Upper lobe of right lung (tissue), 1 donor: ENCODE results near the gene CFAP54. TPM values are rescaled to one million over a fixed set of nuclear protein-coding genes. Genes with fewer than 3 reads are reported as not detected.

Experiments used
- ATAC-seq: fragments of 200-7000 bp; cut with Tn5 transposase; one replicate; pipeline ENCODE4 v1.9.1; 2020; ENCODE audit warnings: mild to moderate bottlenecking, moderate library complexity
- DNase-seq: peaks from one replicate; pipeline ENCODE4 v3.0.0-alpha.2; 2020
- H3K27ac ChIP-seq: fragments of 200-600 bp; one replicate; pipeline ENCODE4 v1.8.0; 2022
- H3K27me3 ChIP-seq: fragments of 200-600 bp; one replicate; pipeline ENCODE4 v1.8.0; 2022; ENCODE audit warnings: mild to moderate bottlenecking
- H3K36me3 ChIP-seq: fragments of 200-600 bp; one replicate; pipeline ENCODE4 v1.8.0; 2022
- H3K4me1 ChIP-seq: fragments of 200-600 bp; one replicate; pipeline ENCODE4 v1.8.0; 2022
- H3K4me3 ChIP-seq: fragments of 200-600 bp; one replicate; pipeline ENCODE4 v1.8.0; 2022; ENCODE audit warnings: mild to moderate bottlenecking
- H3K9me3 ChIP-seq: fragments of 200-600 bp; one replicate; pipeline ENCODE4 v1.8.0; 2022
- intact Hi-C: fragments of 100-400 bp; cut with DNase I; formaldehyde crosslinking; loops from one replicate; pipeline ENCODE4 v1.11.0; 2022
- total RNA-seq: library from RNA; stranded (reverse); fragmentation: NEBNext Ultra II Directional; extraction: Animal tissue kit (Norgen Biotek cat#: 25700); gene quantifications from one replicate; pipeline ENCODE4 v1.2.1, GENCODE V29; 2021
- TF ChIP-seq, protein P1 (sequence below): fragments of 200-600 bp; IDR thresholded peaks from one replicate; pipeline ENCODE4 v1.8.0; 2022; ENCODE audit warnings: antibody characterized with exemption
- donor health status: DM: no; HTN: yes; CAD: no; lungs with severe emphysema.

The CFAP54 gene
- total RNA-seq, 1 donor from 2014 or later = 0.75 TPM

DNA sequence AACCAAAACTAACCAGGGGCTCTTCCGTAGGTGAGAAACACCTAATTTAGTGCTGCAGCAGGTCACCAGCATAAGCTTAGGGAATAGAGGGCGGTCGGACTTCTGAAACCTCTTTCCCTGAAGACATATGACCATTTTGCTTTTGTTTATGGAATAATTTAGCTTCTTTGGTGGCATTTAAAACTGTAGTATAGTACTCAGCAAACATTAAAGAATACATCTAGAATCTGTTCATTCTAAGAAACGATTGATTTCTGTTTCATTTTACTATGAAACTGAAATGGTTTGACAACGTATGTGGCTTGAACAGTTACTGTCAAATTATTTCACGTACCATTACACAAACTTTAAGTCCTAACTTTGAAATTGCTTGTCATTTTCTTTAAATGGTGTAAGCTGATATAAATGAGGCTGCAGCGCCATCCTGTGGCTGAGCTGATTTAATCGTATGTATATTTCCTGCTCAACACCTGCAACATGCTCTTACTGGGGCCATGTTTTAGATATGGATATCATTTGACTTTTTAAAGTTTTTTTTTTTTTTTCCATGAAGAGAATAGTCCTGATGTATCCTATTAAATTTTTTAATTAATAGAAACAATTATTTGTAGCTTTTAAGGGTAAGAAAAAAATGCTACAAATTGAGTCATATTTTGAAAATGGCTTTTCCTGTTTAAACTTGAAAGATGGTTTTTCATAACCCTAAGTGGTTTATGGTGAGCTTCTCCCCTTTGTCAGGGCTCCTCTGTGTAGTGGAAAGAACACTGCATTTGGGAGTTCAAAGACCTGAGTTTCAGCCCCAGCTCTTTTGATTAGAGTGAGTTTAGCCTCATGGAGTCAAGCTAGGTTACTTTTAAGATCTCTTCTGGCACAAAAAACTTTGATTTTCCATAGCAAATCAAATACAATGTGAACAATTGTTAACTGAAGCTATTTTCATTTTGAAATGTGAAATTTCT is 27.4 kb downstream of the CFAP54 start:
- H3K9me3 ChIP-seq = no peaks in the 10 kb centered on the region
- TF ChIP-seq, protein P1, sequence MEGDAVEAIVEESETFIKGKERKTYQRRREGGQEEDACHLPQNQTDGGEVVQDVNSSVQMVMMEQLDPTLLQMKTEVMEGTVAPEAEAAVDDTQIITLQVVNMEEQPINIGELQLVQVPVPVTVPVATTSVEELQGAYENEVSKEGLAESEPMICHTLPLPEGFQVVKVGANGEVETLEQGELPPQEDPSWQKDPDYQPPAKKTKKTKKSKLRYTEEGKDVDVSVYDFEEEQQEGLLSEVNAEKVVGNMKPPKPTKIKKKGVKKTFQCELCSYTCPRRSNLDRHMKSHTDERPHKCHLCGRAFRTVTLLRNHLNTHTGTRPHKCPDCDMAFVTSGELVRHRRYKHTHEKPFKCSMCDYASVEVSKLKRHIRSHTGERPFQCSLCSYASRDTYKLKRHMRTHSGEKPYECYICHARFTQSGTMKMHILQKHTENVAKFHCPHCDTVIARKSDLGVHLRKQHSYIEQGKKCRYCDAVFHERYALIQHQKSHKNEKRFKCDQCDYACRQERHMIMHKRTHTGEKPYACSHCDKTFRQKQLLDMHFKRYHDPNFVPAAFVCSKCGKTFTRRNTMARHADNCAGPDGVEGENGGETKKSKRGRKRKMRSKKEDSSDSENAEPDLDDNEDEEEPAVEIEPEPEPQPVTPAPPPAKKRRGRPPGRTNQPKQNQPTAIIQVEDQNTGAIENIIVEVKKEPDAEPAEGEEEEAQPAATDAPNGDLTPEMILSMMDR = peak; percentile 69
- no peak overlapping the region for H3K4me3 ChIP-seq
- no peaks in the 10 kb centered on the region for H3K27me3 ChIP-seq
- intact Hi-C loops = loop anchor here (5.0 kb wide), 1 partner anchor 454 kb away; no protein-coding TSS in a partner anchor
- no peak overlapping the region for H3K27ac ChIP-seq
- no peaks in the 10 kb centered on the region for H3K36me3 ChIP-seq
- H3K4me1 ChIP-seq = peaks cover 4% of the 10 kb centered on the region
- ATAC-seq = peak; percentile 89
- peak; percentile 71 for DNase-seq

DNA sequence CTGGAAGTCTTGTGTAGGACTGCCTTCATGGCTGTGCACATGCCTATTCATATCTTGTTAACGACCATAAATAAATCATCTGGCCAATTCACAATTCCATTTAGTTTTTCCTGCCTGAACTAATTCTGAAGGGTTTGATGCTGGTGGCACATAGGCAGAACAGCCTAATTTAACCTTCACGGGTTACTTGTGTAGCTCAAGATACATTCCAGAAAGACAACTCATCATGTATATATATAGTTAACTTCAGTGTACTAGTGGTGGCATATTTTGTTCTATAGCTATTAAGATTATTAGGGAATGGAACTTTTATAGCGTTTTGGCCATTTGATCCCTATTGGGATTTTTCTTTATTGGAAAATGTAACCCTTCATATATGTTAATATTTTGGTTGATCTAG is 31.4 kb downstream of the CFAP54 start:
- intact Hi-C loops = no loop called here
- H3K27ac ChIP-seq = no peak overlapping the region
- H3K27me3 ChIP-seq = no peaks in the 10 kb centered on the region
- peaks cover 4% of the 10 kb centered on the region for H3K4me1 ChIP-seq
- DNase-seq = no peak
- H3K9me3 ChIP-seq = no peaks in the 10 kb centered on the region
- no peak for ATAC-seq
- no peak overlapping the region for H3K4me3 ChIP-seq
- no peaks in the 10 kb centered on the region for H3K36me3 ChIP-seq
- TF ChIP-seq, protein P1 = no peak

DNA sequence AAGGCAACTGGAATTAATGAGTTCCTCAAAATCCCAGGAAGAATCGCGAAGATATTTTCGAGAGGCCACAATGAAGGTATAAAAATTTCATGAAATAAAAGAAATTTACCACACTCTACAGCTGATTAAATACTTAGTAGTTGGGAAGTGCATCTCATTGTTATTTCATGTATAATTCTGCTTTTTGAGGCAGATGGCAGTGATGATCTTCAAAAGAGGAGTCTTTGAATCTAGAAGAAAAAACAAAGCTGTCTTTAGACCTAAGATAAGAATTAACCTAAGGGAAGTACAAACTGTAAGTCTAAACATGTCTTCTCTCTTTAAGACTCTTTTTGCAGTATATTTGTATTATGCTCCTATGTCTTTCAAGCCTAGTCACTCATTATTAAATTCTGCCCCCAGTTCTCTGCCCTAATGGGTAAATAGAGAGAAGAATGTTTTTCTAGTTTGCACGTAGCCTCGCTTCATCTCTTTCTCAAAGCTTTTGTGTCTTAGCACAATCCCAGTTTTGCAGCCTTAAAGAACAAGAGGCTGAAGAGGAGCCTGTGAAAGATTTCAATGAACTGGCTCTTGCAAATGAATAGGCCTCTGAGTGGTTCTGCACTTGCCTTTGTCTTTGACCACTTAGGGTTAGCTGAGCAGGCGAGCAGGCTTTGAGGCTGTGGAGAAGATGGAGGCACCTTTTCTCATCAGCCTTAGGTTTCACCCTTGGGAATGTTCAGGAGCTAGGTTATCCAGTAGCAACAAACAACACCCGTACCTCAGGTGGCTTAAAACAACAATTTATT is 32.7 kb downstream of the CFAP54 start:
- ATAC-seq = no peak

DNA sequence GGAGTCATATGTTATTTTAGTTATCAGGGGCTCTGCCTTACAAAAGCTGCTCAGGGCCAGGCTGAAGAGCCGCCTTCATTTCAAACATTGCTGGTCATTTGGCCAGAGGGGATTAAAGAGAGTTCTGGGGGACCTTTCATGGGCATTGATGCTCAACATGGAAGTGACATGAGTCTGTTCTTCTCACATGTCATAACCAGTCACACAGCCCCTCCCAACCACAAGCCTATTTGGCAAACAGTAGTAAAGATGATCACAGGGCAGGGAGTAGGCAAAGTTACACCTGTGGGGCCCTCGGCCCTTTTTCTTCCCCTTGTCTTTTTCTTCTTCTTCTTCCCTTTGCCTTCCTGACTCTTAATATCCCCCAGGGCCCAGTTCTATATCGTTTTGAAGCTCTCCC is 33.3 kb downstream of the CFAP54 start:
- no peaks in the 10 kb centered on the region for H3K36me3 ChIP-seq
- no peaks in the 10 kb centered on the region for H3K9me3 ChIP-seq
- no peak overlapping the region for H3K4me3 ChIP-seq
- H3K27me3 ChIP-seq = no peaks in the 10 kb centered on the region
- no peak overlapping the region for H3K27ac ChIP-seq
- ATAC-seq = no peak
- TF ChIP-seq, protein P1 = no peak
- no peaks in the 10 kb centered on the region for H3K4me1 ChIP-seq
- intact Hi-C loops = no loop called here
- no peak for DNase-seq

More for the DNA sequence above, 32.7 kb downstream of the CFAP54 start:
- no peaks in the 10 kb centered on the region for H3K36me3 ChIP-seq
- TF ChIP-seq, protein P1 = no peak
- no peak for DNase-seq
- no peaks in the 10 kb centered on the region for H3K9me3 ChIP-seq
- H3K27me3 ChIP-seq = no peaks in the 10 kb centered on the region
- H3K27ac ChIP-seq = no peak overlapping the region
- intact Hi-C loops = no loop called here
- no peaks in the 10 kb centered on the region for H3K4me1 ChIP-seq
- no peak overlapping the region for H3K4me3 ChIP-seq

DNA sequence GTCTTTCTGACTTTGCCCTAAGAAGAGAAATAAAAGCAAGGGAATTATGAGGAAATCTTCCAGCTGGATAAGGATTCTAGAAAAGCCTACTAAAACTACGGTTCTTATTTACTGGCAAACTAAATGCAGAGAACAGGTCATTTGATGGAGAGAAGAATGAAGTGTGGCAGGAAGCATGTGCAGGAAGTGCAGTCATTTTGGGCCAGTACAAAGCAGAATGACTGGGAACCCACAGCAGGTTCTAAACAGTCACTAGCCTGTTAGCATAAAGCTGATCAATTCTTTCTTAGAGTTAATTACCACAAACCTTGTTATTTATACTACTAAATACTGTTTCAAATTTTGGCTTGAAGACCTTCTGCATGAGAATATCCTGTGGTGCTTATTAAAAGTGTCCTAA is 36.7 kb downstream of the CFAP54 start:
- ATAC-seq = no peak

More for the DNA sequence above, 36.7 kb downstream of the CFAP54 start:
- Histone ChIP-seq H3K4me3 (no peak overlapping the region), H3K4me1 (no peaks in the 10 kb centered on the region), H3K9me3 (no peaks in the 10 kb centered on the region), H3K36me3 (no peaks in the 10 kb centered on the region), H3K27me3 (no peaks in the 10 kb centered on the region), H3K27ac (no peak overlapping the region)
- TF ChIP-seq, protein P1 = no peak
- no peak for DNase-seq
- intact Hi-C loops = no loop called here
